AG08396 (cell line): ENCODE measurements around the gene RMDN2.
"Not testable (repeated sequence)": the region's sequence is repeated elsewhere in the genome, so short reads cannot be mapped to it uniquely, and the experiment has no call there.

Source experiments
- DNase-seq: peaks from one replicate; pipeline ENCODE4 v3.0.0; 2012; ENCODE audit warnings: low spot score, mixed read lengths

The RMDN2 gene

GRCh38 chr2:37934591-37935513 lies 9.8 kb downstream of the RMDN2 start:
- DNase-seq = no peak

DNA sequence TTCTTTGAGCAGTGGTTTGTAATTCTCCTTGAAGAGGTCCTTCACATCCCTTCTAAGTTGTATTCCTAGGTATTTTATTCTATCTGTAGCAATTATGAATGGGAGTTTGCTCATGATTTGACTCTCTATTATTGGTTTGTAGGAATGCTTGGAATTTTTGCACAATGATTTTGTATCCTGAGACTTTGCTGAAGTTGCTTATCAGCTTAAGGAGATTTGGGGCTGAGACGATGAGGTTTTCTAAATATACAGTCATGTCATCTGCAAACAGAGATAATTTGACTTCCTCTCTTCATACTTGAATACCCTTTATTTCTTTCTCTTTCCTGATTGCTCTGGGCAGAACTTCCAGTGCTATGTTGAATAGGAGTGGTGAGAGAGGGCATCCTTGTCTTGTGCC lies 12.5 kb downstream of the RMDN2 start:
- not testable (repeated sequence) for DNase-seq

GRCh38 chr2:37941267-37941666 lies 16.2 kb downstream of the RMDN2 start:
- not testable (repeated sequence) for DNase-seq

GRCh38 chr2:37944268-37944667 lies 19.2 kb downstream of the RMDN2 start:
- no peak for DNase-seq

GRCh38 chr2:37947306-37947705 lies 22.2 kb downstream of the RMDN2 start:
- no peak for DNase-seq

GRCh38 chr2:37962018-37962739 lies 37.1 kb downstream of the RMDN2 start:
- not testable (repeated sequence) for DNase-seq

GRCh38 chr2:37962740-37963121 lies 37.6 kb downstream of the RMDN2 start:
- not testable (repeated sequence) for DNase-seq

GRCh38 chr2:37963901-37964300 lies 38.8 kb downstream of the RMDN2 start:
- DNase-seq = not testable (repeated sequence)

DNA sequence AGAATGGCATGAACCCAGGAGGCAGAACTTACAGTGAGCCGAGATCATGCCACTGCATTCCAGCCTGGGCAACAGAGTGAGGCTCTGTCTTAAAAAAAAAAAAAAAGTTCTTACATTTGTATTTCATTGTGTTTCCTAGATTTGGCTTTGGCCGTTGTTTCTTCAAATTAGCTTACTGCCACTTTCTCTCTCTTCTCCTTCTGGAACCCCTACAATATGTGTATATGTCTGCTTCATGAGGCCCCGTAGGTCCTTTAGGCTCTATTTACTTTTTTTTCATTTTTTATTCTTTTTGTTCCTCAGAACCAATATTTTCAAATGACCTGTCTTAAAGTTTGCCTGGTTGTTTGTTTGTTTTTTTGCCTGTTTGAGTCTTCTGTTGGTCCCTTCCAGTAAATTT lies 41.2 kb downstream of the RMDN2 start:
- no peak for DNase-seq

GRCh38 chr2:37969731-37970130 lies 44.6 kb downstream of the RMDN2 start:
- DNase-seq = no peak

GRCh38 chr2:37971971-37972370 lies 46.9 kb downstream of the RMDN2 start:
- DNase-seq = no peak

- DNase-seq = no peak
Observed at GRCh38 chr2:37973615-37974353, 48.7 kb downstream of the RMDN2 start.

- no peak for DNase-seq
Observed at GRCh38 chr2:37975808-37976207, 50.7 kb downstream of the RMDN2 start.

- no peak for DNase-seq
Observed at GRCh38 chr2:37976411-37976810, 51.3 kb downstream of the RMDN2 start.

- peak; percentile 48 for DNase-seq
Observed at GRCh38 chr2:37982147-37982582, 57.1 kb downstream of the RMDN2 start.

DNA sequence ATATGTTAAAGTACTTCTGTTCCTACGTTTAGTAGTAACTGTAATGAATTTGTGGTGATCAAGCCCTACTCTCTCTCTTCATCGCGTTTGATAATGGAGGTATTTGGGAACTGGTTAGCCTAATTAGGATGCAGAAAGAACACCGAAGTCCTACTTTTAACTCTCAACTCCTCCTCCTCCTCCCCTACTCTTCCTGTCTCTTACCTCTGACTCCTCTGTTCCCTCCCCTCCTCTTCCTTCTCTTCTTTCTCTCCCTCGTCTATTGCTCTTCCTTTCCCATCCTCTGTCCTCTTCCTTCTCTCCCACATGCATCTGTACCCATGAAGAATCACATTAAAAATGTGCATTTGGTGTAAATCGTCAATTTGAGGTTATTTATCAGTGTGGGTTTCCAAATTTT lies 57.8 kb downstream of the RMDN2 start:
- DNase-seq = no peak

GRCh38 chr2:37983719-37984118 lies 58.6 kb downstream of the RMDN2 start:
- DNase-seq = no peak

DNA sequence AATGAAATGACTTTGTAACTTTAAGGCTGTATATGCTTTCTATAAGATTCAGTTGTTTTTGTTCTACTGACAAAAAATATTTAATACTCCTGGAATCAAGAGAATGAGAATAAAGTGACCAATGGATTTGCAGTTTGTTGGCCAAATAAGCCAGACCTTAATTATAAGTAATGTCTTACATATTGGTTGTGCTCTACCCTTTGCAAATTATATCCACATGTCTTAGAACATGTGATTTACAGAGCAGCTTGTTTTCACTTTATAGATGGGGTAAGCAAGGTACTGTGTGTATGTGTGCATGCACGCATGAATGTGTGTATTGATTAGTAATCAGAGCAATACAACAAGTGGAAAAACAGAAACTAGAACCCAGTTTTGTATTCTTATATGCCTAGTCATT lies 59.1 kb downstream of the RMDN2 start:
- DNase-seq = no peak

DNA sequence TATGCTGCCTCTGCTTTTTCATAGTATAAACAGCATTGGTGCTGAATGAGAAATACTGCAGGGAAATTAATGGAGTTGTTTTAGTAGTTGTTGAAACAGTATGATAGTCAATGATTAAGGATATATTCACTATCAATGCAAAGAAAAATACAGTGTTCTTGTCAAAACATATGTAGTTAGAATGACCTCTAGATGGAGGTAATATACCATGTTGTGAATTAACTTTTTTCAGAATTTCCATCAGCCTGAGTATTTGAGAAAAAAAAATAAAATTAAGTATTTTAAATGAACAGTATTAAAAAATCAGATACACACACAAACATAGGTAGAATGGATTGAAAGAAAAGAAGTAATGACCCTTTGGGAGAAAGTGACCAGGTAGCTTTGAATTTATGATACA lies 59.5 kb downstream of the RMDN2 start:
- no peak for DNase-seq

- peak; percentile 14 for DNase-seq
Observed at GRCh38 chr2:37985333-37985732, 60.2 kb downstream of the RMDN2 start.

DNA sequence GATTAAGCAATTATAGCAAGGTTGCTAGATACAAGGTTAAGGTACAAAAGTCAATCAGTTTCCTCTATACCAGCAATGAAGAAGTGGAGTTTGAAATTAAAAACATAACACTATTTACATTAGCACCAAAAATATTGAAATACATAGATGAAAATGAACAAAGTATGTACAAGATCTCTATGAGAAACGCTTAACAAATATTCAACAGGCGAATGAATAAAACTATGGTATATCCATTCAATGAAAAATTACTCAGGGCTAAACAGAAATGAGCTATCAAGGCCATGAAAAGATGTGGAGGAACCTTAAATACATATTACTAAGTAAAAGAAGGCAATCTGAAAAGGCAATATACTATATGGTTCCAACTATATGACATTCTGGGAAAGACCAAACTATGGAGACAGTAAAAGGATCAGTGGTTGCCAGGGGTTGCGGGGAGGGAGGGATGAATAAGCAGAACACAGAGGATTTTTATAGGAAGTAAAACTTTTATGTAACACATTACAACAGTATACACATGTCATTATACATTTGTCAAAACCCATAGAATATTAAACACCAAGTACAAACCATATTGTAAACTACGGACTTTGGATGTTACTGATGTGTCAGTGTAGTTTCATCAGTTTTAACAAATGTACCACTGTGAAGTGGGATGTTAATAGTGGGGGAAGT lies 62.1 kb downstream of the RMDN2 start:
- DNase-seq = no peak

DNA sequence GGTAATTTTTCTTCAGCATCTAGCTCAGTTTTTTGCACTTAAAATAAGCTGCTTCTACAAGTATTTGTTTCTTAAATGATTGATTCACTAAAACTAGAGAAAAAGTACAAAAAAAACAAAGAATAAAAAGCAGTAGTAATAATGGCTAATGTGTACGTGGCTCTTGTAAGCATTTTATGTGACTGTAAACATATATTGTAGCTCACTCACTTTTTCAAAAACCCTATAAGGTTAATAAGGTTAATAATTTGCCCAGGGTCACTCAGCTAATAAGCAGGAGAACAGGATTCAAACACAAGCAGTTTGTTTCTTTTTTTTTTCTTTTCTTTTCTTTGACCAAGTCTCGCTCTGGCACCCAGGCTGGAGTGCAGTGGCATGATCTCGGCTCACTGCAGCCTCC lies 67.5 kb downstream of the RMDN2 start:
- no peak for DNase-seq
